Left colon (tissue), 2 donors: Measurements from ENCODE around the gene METRN. TPM values are rescaled to one million over a fixed set of nuclear protein-coding genes. Genes with fewer than 3 reads are reported as not detected.

ENCODE experiments used
- ATAC-seq: fragments of 200-7000 bp; cut with Tn5 transposase; one replicate; pipeline ENCODE4 v1.9.1; 2020; ENCODE audit warnings: mild to moderate bottlenecking, moderate library complexity
- DNase-seq, 2 donors: peaks; one replicate each; pipeline ENCODE4 v3.0.0-alpha.2; 2020
- intact Hi-C, 2 donors: fragments of 100-400 bp; cut with DNase I in 1 of 2; cut with micrococcal nuclease in 1 of 2; formaldehyde crosslinking; loops; one replicate each; pipeline versions ENCODE4 v1.11.2 to v1.14.0; 2022; cut with DNase I, micrococcal nuclease
- total RNA-seq, 2 donors: library from RNA; stranded (reverse); fragmentation: NEBNext Ultra II Directional; extraction: Animal tissue kit (Norgen Biotek cat#: 25700); gene quantifications; one replicate each; pipeline ENCODE4 v1.2.1, GENCODE V29; 2021
- donor health status: DM: no; HTN: no; CAD: no.
- donor health status: DM: yes; HTN: yes; CAD: no.

METRN gene
- total RNA-seq, 2 donors from 2014 or later, result 21.7 to 37.8 TPM

DNA sequence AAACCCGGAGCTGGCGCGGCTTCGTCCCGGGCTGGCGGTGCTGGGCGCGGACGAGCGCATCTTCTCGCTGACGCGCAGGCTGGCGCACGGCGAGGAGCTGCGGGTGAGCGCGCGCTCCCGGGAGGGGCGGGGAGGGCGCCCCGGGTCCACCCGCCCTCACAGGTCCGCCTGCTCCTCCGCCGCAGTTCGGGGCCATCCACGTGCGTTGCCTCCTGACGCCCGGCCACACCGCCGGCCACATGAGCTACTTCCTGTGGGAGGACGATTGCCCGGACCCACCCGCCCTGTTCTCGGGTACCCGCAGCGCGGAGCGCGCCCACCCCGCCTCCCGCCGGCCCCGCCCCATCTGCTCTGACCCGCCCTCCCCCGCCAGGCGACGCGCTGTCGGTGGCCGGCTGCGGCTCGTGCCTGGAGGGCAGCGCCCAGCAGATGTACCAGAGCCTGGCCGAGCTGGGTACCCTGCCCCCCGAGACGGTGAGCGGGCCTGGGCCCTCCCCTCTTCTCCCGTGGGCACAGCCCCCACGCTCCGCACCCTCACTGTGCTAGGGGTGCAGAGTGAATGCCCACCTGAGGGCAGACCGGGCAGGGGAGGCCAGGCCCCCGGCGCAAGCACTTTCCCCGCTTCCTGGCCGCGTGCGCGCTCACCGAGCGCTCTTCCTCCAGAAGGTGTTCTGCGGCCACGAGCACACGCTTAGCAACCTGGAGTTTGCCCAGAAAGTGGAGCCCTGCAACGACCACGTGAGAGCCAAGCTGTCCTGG lies 13.4 kb downstream of the METRN start:
- DNase-seq (peak; percentile 78 to 79), ATAC-seq (peak; percentile 65)
- intact Hi-C loops, result no loop called here

DNA sequence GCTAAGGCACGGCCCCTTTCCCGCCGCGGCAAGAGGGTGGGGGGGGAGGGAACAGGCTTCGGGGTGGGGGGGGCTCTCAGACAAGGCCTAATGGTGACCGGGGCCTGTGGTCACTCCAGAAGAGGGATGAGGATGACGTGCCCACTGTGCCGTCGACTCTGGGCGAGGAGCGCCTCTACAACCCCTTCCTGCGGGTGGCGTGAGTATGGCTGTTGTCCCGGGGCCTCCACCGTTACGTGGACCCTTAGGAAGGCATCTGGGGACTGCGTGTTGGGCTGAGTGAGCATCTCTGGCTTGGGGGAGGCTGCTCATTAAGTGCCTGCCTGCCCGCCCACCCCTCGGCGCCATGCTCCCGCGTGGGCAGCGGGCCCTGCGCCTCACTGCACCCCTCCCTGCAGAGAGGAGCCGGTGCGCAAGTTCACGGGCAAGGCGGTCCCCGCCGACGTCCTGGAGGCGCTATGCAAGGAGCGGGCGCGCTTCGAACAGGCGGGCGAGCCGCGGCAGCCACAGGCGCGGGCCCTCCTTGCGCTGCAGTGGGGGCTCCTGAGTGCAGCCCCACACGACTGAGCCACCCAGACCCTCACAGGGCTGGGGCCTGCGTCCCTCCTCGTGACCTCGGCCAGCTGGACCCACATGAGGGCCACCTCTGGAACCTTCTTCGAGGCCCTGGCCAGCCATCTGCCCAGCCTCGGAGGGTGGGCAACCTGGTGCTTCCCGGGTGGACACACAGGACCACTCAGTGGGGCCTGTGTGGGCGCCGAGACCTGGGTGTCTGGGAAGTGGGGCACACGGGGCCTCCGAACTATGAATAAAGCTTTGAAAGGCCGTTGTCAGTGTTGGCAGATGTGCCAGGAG lies 14.2 kb downstream of the METRN start:
- peak in 1 of 2 donors; percentile 19 for DNase-seq

DNA sequence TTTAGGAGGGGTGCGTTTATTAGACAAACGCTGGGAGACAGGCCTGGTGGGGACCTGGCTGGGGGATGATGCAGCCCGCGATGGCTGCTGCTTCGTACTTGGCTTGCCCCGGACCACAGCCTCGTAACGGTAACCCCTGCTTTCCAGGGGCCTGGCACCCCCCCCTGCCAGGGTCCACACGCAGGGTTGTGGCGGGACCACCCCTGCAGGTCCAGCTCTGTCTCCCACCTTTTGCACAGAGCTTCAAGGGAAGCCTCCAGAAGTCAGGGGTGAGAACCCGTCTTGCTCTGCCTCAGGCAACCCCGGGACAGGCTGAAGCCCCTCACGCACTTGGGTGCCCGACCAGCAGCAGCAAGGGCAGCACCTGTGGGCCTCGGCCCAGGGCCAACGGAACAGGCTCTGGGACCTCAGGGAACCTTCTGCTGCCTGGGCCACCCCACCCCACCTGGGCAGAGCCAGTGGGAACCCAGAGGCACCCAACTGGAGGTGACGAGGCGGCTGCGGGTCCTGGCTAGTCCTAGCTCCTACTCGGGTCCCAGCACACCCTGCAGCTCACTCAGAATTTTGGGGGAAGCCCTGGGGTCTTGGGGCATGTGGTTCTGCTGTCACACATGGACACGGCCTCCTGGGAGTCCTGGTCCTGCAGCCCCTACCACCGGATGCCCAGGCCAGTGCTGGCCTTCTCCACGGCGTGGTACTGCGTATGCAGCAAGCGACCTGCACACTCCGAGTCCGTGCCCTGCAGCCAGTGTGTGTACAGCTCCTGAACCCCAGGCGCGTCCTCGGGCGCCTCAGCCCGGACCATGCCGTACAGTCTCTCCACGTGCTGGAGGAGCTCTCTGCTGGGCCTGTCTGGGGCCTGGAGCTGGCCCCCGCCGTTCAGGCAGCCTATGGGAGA lies 15.1 kb downstream of the METRN start:
- peak in 1 of 2 donors; percentile 24 for DNase-seq
- intact Hi-C loops, result no loop called here
- no peak for ATAC-seq

More for the DNA sequence above, 14.2 kb downstream of the METRN start:
- no peak for ATAC-seq
- intact Hi-C loops, result no loop called here

- ATAC-seq (no peak), DNase-seq (no peak)
Measured at GRCh38 chr16:730666-731509, 16.0 kb downstream of the METRN start.

DNA sequence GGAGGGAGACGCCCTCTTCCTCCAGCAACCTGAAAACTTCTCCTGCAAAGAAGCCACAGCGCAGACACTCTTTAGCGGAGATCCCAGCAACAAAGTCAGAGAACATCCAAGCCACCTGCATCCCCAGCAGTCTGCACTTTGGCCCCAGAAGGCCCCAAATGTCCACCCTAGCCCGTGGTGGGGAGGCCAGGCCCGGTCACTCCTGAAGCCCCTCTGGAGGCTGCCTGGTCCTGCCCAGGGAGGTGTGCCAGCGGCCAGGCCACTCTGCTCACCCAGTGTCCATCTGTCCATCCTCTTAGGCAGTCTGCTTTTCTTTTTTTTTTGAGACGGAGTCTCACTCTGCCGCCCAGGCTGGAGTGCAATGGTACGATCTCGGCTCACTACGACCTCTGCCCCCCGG lies 17.4 kb downstream of the METRN start:
- DNase-seq (no peak), ATAC-seq (no peak)
- intact Hi-C loops, result no loop called here

More at GRCh38 chr16:730666-731509, 16.0 kb downstream of the METRN start:
- intact Hi-C loops, result no loop called here

DNA sequence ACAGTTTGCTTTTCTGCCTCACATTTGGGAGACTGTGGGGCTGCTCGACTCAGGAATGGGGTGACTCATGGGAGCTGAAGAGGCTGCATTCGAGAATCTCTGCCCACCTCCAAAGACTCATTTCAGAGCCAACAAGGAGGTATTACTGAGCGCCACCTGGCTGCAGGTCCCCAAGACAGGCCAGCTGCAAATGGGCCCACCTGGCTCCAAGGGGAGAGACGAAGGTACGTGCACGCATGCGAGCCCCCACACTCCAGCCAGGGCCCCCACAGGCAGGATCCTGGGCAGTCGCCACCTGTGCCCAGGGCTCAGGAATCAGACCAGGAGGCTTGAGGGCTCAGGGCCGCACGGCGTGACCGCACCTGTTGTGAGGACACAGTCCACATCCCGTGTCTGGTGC lies 18.0 kb downstream of the METRN start:
- ATAC-seq (no peak), DNase-seq (peak in 1 of 2 donors; percentile 22)
- intact Hi-C loops, result no loop called here

DNA sequence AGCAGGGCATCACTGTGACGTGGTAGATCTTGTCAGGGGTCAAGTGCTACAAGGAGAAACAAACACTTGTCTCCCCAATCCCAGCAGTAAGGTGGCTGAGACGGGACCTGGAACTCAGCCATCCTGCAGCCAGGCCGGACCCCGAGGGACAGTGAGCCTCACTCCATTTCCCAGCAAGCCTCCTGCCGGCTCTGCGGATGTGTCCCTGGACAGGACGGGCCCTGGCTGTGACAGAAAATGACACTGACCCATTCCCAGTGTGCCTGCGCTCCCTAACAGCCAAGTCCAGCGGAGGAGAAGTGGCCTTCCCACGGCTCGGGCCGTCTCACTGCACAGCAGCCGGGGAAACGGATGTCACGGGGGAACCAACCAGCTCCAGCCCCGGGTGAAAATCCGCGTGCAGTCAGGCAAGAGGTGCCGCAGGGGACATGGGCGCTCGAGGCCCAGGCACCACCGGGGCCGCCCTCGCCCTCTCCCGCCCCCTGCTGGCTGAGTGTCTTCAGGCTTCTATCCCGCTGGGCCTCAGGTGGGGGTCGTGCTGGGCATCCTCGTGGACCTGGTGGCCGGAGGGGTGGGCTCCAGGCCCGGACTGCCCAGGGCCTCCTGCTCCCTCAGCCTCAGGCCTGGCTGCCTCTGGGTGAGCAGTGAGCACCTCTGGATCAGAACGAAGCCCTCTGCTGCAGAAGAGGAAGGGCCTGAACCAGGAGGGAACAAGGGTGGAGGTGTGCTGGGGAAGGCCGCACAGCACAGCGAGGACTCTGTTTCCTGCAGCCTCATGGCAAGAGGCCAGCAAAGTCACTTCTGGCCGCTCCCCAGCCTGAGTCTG lies 18.7 kb downstream of the METRN start:
- ATAC-seq, result no peak
- peak; percentile 24 to 38 for DNase-seq

DNA sequence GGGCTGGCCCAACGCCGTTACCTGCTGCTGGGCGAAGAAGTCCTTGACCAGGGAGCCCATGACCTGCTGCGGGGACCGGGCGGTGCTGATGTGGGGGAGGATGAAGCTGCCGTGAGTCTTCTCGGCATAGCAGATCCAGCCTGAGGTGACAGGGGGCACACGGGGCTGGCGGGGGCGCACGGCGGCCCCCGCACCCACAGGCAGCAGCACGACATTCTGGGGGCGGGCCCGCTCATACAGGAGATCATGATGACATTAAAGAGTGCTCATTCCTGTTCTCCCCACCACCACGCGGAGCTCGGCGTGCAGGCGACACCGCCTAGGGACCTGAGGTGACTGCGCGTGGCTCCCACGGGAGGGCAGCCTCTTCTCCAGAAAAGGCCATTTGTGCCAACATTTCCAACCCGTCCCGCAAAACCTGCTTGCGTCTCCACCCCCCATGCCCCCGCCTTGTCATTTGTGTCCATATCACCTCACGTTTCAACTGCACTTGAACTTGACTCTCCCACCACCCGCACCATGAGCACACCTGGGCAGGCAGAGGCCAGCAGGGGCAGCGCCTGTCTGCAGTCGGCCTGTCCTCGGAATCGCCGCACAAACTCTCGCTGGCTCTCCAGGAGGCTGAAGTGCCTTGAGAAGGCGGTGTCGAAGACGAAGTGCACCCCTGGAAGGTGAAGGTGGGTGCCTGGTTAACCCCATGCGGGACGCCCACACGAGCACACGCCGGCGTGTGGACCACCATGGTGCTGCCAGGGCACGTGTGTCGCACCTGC lies 19.5 kb downstream of the METRN start:
- DNase-seq (no peak), ATAC-seq (no peak)
- intact Hi-C loops, result no loop called here

More for the DNA sequence above, 18.7 kb downstream of the METRN start:
- intact Hi-C loops, result no loop called here

DNA sequence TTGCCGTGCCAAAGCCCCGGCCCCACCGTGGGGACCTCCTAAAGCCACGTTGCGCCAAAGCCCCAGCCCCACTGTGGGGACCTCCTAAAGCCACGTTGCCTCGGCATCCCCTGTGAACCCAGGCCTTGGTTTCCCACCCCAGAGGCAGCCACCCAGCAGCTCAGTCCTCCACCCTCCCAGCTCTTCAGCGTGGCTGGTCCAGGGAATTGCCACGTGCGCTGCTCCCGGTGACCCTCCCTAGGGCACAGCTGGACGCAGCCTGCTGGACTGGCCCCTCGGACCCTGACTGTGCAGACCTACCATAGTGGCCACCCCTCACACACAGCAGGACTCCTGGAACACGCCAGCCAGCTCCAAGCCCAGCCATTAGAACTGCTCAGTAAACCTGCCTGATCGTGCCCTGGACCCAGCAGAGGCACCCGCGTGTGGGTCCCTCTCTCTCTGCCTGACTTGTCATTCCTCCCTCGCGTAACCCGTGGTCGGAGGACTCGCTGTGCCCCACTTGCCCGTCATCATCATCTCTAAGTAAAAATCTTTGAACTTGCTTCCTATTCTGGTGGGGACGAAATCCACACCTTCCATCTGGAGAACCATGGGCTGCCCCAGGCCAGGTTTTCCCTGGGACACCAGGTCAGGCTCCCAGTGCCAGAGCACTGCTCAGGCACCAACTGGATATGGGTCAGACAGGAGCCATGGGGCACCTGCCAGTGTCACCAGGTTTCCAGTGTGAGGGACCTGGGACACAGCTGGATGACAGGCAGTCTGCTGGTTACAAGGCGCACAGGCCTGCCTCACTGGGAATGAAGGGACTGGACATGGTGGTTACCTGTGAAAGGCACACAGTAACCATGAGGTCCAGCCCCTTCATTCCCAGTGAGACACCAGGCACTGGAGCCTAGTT lies 20.3 kb downstream of the METRN start:
- intact Hi-C loops, result no loop called here
- ATAC-seq, result no peak

DNA sequence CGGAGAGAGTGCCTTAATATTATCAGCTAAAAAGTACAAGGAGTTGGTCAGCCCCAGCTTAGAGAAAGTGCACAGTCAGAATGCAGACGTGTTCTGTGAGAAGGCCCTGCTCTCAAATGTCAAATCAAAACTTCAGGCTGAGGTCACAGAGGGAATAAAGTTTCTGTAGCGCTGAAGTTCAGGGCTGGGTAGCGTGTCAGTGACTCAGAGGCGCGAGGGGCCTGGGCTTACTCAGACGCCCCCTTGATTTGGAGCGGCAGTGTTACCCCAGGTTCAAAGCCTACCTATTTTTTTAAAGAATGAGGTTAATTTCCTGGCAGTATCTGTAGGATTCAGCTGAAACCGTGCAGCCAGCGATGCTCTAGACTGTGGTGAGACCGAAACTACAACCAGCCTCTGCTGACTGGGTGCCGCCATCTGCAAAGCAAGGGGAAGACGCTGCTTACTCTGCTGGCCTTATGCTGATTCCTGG lies 21.1 kb downstream of the METRN start:
- ATAC-seq, result no peak
- DNase-seq, result peak in 1 of 2 donors; percentile 25
- intact Hi-C loops, result no loop called here

More for the DNA sequence above, 20.3 kb downstream of the METRN start:
- no peak for DNase-seq

- intact Hi-C loops, result no loop called here
- ATAC-seq, result no peak
Measured at GRCh38 chr16:736936-737481, 22.1 kb downstream of the METRN start.

GRCh38 chr16:739560-740458 lies 24.9 kb downstream of the METRN start:
- DNase-seq (no peak), ATAC-seq (peak; percentile 36)
- intact Hi-C loops, result no loop called here

More at GRCh38 chr16:736936-737481, 22.1 kb downstream of the METRN start:
- peak in 1 of 2 donors; percentile 20 for DNase-seq

DNA sequence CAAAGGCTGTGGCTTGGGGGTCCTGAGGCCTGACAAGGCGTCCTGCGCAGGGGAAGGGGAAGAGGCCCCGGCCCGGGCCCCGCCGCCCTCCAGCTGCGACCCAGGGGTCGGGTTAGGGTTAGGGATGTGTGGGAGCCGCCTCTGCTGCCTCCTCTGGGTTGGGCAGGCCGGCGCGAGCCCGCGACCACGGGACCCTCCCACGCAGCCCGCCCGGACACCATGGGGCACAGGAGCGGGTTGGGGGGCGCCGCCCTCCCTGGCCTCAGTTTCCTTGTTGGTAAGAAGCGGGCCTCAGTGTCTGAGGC lies 25.5 kb downstream of the METRN start:
- intact Hi-C loops, result no loop called here
- ATAC-seq (peak; percentile 34), DNase-seq (no peak)

GRCh38 chr16:740764-741505 lies 26.0 kb downstream of the METRN start, which contains the start of gene CIAO3:
Gene CIAO3, minus strand, starts transcription at chr16:740997. Its CDS starts 12 bp downstream, at chr16:740985.
- intact Hi-C loops, result no loop called here
- ATAC-seq (peak; percentile 89), DNase-seq (peak; percentile 83 to 89)
